Astrocyte (in vitro differentiated cells and primary cell): ENCODE results near the gene SYT2. TPM values are rescaled to one million over a fixed set of nuclear protein-coding genes. Genes with fewer than 3 reads are reported as not detected.
A peak's percentile ranks its signal among the peaks of the same experiment; 100 is the strongest.
"Not testable (repeated sequence)": the region's sequence is repeated elsewhere in the genome, so short reads cannot be mapped to it uniquely, and the experiment has no call there.

Experiments used
- DNase-seq: peaks from one replicate; pipeline ENCODE4 v3.0.0-alpha.2; 2010; ENCODE audit warnings: low read depth
- FAIRE-seq: peaks from 2 replicates; lab custom pipeline; 2011; peaks lifted over from hg19 to GRCh38; lab: Jason Lieb, UNC
- H2AFZ ChIP-seq: 2 replicates; pipeline ENCODE4 v1.6.0; 2012; ENCODE audit warnings: low read depth, low read length, inconsistent platforms
- H3K27ac ChIP-seq: 2 replicates; pipeline ENCODE4 v1.5.1; 2011; ENCODE audit warnings: low read depth, low read length, inconsistent platforms
- H3K27me3 ChIP-seq: 2 replicates; pipeline ENCODE4 v1.6.0; 2011; ENCODE audit warnings: low read length, inconsistent platforms; ENCODE audit not compliant: insufficient read depth
- H3K36me3 ChIP-seq: 2 replicates; pipeline ENCODE4 v1.5.1; 2011; ENCODE audit warnings: low read length, inconsistent platforms; ENCODE audit not compliant: insufficient read depth
- H3K4me1 ChIP-seq: 2 replicates; pipeline ENCODE4 v1.5.1; 2011; ENCODE audit warnings: low read length, inconsistent platforms; ENCODE audit not compliant: insufficient read depth
- H3K4me2 ChIP-seq: 2 replicates; pipeline ENCODE4 v1.6.0; 2012; ENCODE audit warnings: low read length, inconsistent platforms
- H3K4me3 ChIP-seq: 2 replicates; pipeline ENCODE4 v1.5.1; 2011; ENCODE audit warnings: low read depth, mild to moderate bottlenecking, low read length, inconsistent platforms; ENCODE audit not compliant: insufficient read depth
- H3K79me2 ChIP-seq: 2 replicates; pipeline ENCODE4 v1.6.0; 2012; ENCODE audit warnings: mild to moderate bottlenecking, low read length, inconsistent platforms; ENCODE audit not compliant: insufficient read depth
- H3K9ac ChIP-seq: 2 replicates; pipeline ENCODE4 v1.6.0; 2012; ENCODE audit warnings: mild to moderate bottlenecking, low read length, inconsistent platforms
- H3K9me3 ChIP-seq: 2 replicates; pipeline ENCODE4 v1.5.1; 2012; ENCODE audit warnings: low read depth, mild to moderate bottlenecking, low read length, inconsistent platforms; ENCODE audit not compliant: insufficient read depth
- H4K20me1 ChIP-seq: 2 replicates; pipeline ENCODE4 v1.6.0; 2012; ENCODE audit warnings: low read length, inconsistent platforms; ENCODE audit not compliant: insufficient read depth
- H3K27ac Mint-ChIP-seq: one replicate; pipeline ENCODE4 v1.8.0; 2021; ENCODE audit warnings: mild to moderate bottlenecking, mixed read lengths; ENCODE audit not compliant: unreplicated experiment
- H3K27me3 Mint-ChIP-seq: one replicate; pipeline ENCODE4 v1.8.0; 2021; ENCODE audit warnings: low read depth, mixed read lengths; ENCODE audit not compliant: unreplicated experiment
- H3K36me3 Mint-ChIP-seq: one replicate; pipeline ENCODE4 v1.8.0; 2021; ENCODE audit warnings: low read depth, mixed read lengths; ENCODE audit not compliant: unreplicated experiment
- H3K4me1 Mint-ChIP-seq: one replicate; pipeline ENCODE4 v1.8.0; 2021; ENCODE audit warnings: low read depth, mixed read lengths; ENCODE audit not compliant: unreplicated experiment
- H3K4me3 Mint-ChIP-seq: one replicate; pipeline ENCODE4 v1.8.0; 2021; ENCODE audit warnings: mild to moderate bottlenecking, moderate library complexity, mixed read lengths; ENCODE audit not compliant: unreplicated experiment
- H3K9me3 Mint-ChIP-seq: one replicate; pipeline ENCODE4 v1.8.0; 2021; ENCODE audit warnings: mild to moderate bottlenecking, mixed read lengths; ENCODE audit not compliant: unreplicated experiment
- EZH2 ChIP-seq: IDR thresholded peaks from 2 replicates; pipeline ENCODE4 v1.6.1; 2012; ENCODE audit warnings: mild to moderate bottlenecking, low read length, inconsistent platforms; ENCODE audit not compliant: insufficient read depth
- total RNA-seq: library from RNA; stranded (reverse); gene quantifications from 2 replicates; pipeline ENCODE4 v1.2.1, GENCODE V29; 2021
- TF ChIP-seq, protein P1 (sequence below): IDR thresholded peaks from 2 replicates; pipeline ENCODE4 v1.5.1; 2011; ENCODE audit warnings: low read depth, mild to moderate bottlenecking, inconsistent platforms, low read length, moderate library complexity; ENCODE audit not compliant: insufficient read depth

The SYT2 gene
- total RNA-seq, 1 donor from 2014 or later, result 0.27 TPM

DNA sequence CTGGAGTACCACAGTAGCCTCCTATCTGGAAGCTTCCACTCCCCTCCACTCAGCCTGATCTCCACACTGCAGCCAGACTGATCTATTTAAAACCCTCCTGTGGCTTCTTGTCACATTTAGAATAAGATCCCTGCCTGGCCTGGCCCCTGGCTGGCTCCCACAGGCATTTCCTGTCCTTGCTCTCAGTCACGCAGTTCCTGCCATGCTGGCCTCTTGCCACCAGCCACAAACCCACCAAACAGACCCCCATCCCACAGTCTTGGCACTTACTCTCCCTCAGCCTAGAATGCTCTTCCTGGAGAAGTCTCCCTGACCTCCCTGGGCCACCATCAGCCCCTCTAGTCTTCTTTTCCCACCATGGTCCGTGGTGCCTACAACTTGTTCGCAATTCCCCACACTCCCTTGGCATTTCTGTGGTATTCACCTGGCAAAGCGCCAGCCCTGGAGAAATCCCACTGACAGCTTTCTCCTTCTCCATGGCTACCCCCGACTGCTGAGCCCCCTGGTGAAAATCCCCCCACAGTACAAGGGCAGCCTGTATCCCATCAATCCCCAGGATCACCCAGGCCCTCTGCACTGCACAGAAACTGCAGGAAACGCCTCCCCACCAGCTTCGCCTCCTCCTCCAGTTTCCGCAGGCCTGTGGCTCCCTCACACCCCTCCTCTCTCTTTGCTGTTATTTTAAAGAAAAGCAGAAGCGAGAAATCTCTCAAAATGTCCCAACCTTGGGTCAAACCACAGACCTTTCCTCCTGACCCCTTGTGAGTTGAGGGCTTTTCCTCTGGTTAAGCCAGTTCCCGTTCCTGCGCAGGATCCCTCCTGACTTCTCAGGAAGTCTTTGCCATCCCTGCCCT lies 94.5 kb downstream of the SYT2 start:
- H3K9me3 ChIP-seq, result no peaks in the 10 kb centered on the region
- peaks cover 6% of the 10 kb centered on the region for H3K36me3 Mint-ChIP-seq
- peaks cover 28% of the 10 kb centered on the region for H3K27me3 Mint-ChIP-seq
- H4K20me1 ChIP-seq, result no peaks in the 10 kb centered on the region
- H3K4me1 ChIP-seq, result peaks cover 38% of the 10 kb centered on the region
- peak overlapping the region; percentile 21 for H3K9ac ChIP-seq
- peak overlapping the region; percentile 76 for H3K4me2 ChIP-seq
- H3K4me1 Mint-ChIP-seq, result peaks cover 47% of the 10 kb centered on the region
- peaks cover 2% of the 10 kb centered on the region for H3K9me3 Mint-ChIP-seq
- H2AFZ ChIP-seq, result no peak overlapping the region
- FAIRE-seq (no peak), DNase-seq (peak; percentile 81)
- H3K27me3 ChIP-seq, result peaks cover 5% of the 10 kb centered on the region
- H3K27ac ChIP-seq, result peak overlapping the region; percentile 44
- H3K79me2 ChIP-seq, result no peaks in the 10 kb centered on the region
- H3K27ac Mint-ChIP-seq, result peak overlapping the region; percentile 95
- H3K36me3 ChIP-seq, result no peaks in the 10 kb centered on the region
- H3K4me3 Mint-ChIP-seq, result peak overlapping the region; percentile 47
- no peak overlapping the region for H3K4me3 ChIP-seq
- TF ChIP-seq, protein P1, sequence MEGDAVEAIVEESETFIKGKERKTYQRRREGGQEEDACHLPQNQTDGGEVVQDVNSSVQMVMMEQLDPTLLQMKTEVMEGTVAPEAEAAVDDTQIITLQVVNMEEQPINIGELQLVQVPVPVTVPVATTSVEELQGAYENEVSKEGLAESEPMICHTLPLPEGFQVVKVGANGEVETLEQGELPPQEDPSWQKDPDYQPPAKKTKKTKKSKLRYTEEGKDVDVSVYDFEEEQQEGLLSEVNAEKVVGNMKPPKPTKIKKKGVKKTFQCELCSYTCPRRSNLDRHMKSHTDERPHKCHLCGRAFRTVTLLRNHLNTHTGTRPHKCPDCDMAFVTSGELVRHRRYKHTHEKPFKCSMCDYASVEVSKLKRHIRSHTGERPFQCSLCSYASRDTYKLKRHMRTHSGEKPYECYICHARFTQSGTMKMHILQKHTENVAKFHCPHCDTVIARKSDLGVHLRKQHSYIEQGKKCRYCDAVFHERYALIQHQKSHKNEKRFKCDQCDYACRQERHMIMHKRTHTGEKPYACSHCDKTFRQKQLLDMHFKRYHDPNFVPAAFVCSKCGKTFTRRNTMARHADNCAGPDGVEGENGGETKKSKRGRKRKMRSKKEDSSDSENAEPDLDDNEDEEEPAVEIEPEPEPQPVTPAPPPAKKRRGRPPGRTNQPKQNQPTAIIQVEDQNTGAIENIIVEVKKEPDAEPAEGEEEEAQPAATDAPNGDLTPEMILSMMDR, result no peak
- no peak for TF ChIP-seq EZH2

DNA sequence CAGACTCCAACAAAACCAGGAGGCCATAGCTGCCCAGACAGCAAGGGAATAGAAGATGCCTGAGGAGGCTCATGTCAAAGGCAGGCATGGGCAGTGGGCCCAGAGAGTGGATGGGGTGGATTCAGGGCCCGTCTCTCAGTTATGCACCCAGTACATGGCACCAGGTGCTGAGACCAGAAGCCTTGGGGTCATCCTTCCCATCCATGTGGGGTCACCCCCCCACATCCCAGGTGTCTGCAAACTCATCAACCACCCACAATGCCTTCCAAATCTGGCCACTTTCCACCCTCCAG lies 95.1 kb downstream of the SYT2 start:
- peaks cover 22% of the 10 kb centered on the region for H3K27me3 Mint-ChIP-seq
- not testable (repeated sequence) for H3K4me3 ChIP-seq, H3K36me3 Mint-ChIP-seq, H3K27ac ChIP-seq, H2AFZ ChIP-seq, FAIRE-seq, H3K9me3 ChIP-seq, DNase-seq, H3K79me2 ChIP-seq, H3K36me3 ChIP-seq, H3K9me3 Mint-ChIP-seq, H3K27me3 ChIP-seq, H4K20me1 ChIP-seq
- peaks cover 43% of the 10 kb centered on the region for H3K4me1 Mint-ChIP-seq
- H3K27ac Mint-ChIP-seq, result peak overlapping the region; percentile 95
- H3K9ac ChIP-seq, result peak overlapping the region; percentile 21
- peaks cover 38% of the 10 kb centered on the region for H3K4me1 ChIP-seq
- peak overlapping the region; percentile 76 for H3K4me2 ChIP-seq
- H3K4me3 Mint-ChIP-seq, result peak overlapping the region; percentile 47

DNA sequence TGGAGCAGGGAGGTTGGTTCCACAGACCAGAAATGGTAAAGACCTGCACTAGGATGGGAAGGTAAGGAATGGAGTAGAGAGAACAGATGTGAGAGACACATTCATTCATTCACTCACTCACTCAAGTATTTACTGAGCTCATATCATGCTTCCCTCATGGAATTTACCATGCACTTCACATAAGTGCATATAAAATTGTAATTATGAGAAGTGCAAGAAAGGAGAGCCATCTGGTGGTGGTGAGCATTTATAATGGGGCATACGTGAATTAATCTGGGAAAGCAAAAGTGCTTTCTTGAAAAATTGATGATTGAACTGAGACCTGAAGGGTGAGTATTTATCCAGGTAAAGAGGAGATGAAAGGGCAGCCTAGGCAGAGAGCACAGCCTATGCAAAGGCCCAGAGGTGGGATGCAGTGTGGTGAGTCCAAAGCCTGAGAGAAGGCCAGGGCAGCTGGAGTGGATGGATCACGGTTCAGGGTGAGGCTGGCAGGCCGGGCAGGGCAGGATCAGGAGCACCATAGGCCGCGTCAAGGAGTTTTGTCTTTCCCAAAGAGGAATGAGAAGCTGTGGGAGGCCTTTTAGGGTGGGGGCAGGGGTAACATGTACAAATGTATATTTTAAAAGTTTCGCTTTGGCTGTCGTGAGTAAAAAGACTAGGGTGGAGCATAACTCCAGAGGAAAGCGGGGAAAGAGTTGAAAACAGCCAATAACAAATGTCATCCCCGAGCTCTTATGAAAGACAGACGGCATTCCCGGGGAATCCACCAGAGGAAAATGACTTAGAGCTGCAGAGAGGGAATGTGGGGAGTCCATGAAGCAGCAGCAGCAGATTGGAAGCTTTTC lies 95.7 kb downstream of the SYT2 start:
- not testable (repeated sequence) for H4K20me1 ChIP-seq, H3K79me2 ChIP-seq, H3K4me3 ChIP-seq, H3K27ac ChIP-seq, H3K9me3 Mint-ChIP-seq, H3K36me3 ChIP-seq, H2AFZ ChIP-seq, H3K36me3 Mint-ChIP-seq, H3K4me3 Mint-ChIP-seq, H3K27me3 ChIP-seq, FAIRE-seq, H3K9me3 ChIP-seq, DNase-seq
- peak overlapping the region; percentile 20 for H3K27ac Mint-ChIP-seq
- peaks cover 16% of the 10 kb centered on the region for H3K27me3 Mint-ChIP-seq
- peaks cover 43% of the 10 kb centered on the region for H3K4me1 Mint-ChIP-seq
- H3K9ac ChIP-seq, result peak overlapping the region; percentile 21
- H3K4me2 ChIP-seq, result peak overlapping the region; percentile 76
- H3K4me1 ChIP-seq, result peaks cover 37% of the 10 kb centered on the region
